ENCODE data around the gene PAFAH1B2.
"Not testable (repeated sequence)": the region's sequence is repeated elsewhere in the genome, so short reads cannot be mapped to it uniquely, and the experiment has no call there.

PAFAH1B2 gene

GRCh38 chr11:117127171-117127901 is 16.8 kb upstream of the PAFAH1B2 start:
- no peak for DNase-seq

GRCh38 chr11:117128289-117128688 is 15.8 kb upstream of the PAFAH1B2 start:
- no peak for DNase-seq

- not testable (repeated sequence) for DNase-seq
Measured at GRCh38 chr11:117130396-117130795, 13.7 kb upstream of the PAFAH1B2 start.

GRCh38 chr11:117130879-117131278 is 13.2 kb upstream of the PAFAH1B2 start:
- no peak for DNase-seq

- DNase-seq, result no peak
Measured at GRCh38 chr11:117134431-117134830, 9.7 kb upstream of the PAFAH1B2 start.

GRCh38 chr11:117134979-117135378 is 9.1 kb upstream of the PAFAH1B2 start:
- not testable (repeated sequence) for DNase-seq

GRCh38 chr11:117137223-117138086 is 6.6 kb upstream of the PAFAH1B2 start:
- not testable (repeated sequence) for DNase-seq

GRCh38 chr11:117143390-117143789 is 697 bp upstream of the PAFAH1B2 start:
- DNase-seq, result peak; percentile 45 to 51

GRCh38 chr11:117144477-117145392 is 648 bp downstream of the PAFAH1B2 start:
- peak in 1 of 2 experiments; percentile 66 for DNase-seq

GRCh38 chr11:117145393-117145761 is 1.3 kb downstream of the PAFAH1B2 start:
- DNase-seq, result no peak

- DNase-seq, result no peak
Measured at GRCh38 chr11:117146521-117146920, 2.4 kb downstream of the PAFAH1B2 start.

- no peak for DNase-seq
Measured at GRCh38 chr11:117152066-117152465, 8.0 kb downstream of the PAFAH1B2 start.

- no peak for DNase-seq
Measured at GRCh38 chr11:117154468-117154867, 10.4 kb downstream of the PAFAH1B2 start.

- DNase-seq, result no peak
Measured at GRCh38 chr11:117157507-117157906, 13.4 kb downstream of the PAFAH1B2 start.

- no peak for DNase-seq
Measured at GRCh38 chr11:117159892-117160291, 15.8 kb downstream of the PAFAH1B2 start.

GRCh38 chr11:117160826-117161225 is 16.7 kb downstream of the PAFAH1B2 start:
- DNase-seq, result no peak

- DNase-seq, result no peak
Measured at GRCh38 chr11:117166491-117166890, 22.4 kb downstream of the PAFAH1B2 start.

GRCh38 chr11:117169736-117170135 is 25.6 kb downstream of the PAFAH1B2 start:
- DNase-seq, result no peak

GRCh38 chr11:117170210-117170609 is 26.1 kb downstream of the PAFAH1B2 start:
- DNase-seq, result no peak

- DNase-seq, result no peak
Measured at GRCh38 chr11:117171007-117171403, 26.9 kb downstream of the PAFAH1B2 start.

GRCh38 chr11:117171404-117172061 is 27.4 kb downstream of the PAFAH1B2 start:
- DNase-seq, result no peak

GRCh38 chr11:117172724-117173421 is 28.8 kb downstream of the PAFAH1B2 start:
- DNase-seq, result no peak

Data from NCI-H446 (cell line).